ENCODE measurements around the gene ERC2.

Gene ERC2

GRCh38 chr3:55615694-55616295 is 852.5 kb downstream of the ERC2 start:
- H3K36me3 Mint-ChIP-seq (ENCODE audit: insufficient read depth) = no peaks in the 10 kb centered on the region
- H3K27me3 Mint-ChIP-seq = no peaks in the 10 kb centered on the region
- no peak overlapping the region for H3K27ac Mint-ChIP-seq
- H3K4me1 Mint-ChIP-seq (ENCODE audit: low read depth in 2 of 2) = no peaks in the 10 kb centered on the region
- DNase-seq (no peak), ATAC-seq (replicated peaks) (no peak)
- H3K9me3 Mint-ChIP-seq = no peaks in the 10 kb centered on the region
- H3K4me3 Mint-ChIP-seq = no peak overlapping the region

- no peaks in the 10 kb centered on the region for H3K36me3 Mint-ChIP-seq (ENCODE audit: insufficient read depth)
- H3K9me3 Mint-ChIP-seq = no peaks in the 10 kb centered on the region
- ATAC-seq (replicated peaks) (no peak), DNase-seq (no peak)
- no peak overlapping the region for H3K27ac Mint-ChIP-seq
- no peak overlapping the region for H3K4me3 Mint-ChIP-seq
- H3K27me3 Mint-ChIP-seq = no peaks in the 10 kb centered on the region
- H3K4me1 Mint-ChIP-seq (ENCODE audit: low read depth in 2 of 2) = no peaks in the 10 kb centered on the region
Measured at GRCh38 chr3:55615039-55615693, 853.1 kb downstream of the ERC2 start.

- H3K27ac Mint-ChIP-seq = no peak overlapping the region
- DNase-seq (no peak), ATAC-seq (replicated peaks) (no peak)
- no peaks in the 10 kb centered on the region for H3K36me3 Mint-ChIP-seq (ENCODE audit: insufficient read depth)
- H3K27me3 Mint-ChIP-seq = no peaks in the 10 kb centered on the region
- no peaks in the 10 kb centered on the region for H3K4me1 Mint-ChIP-seq (ENCODE audit: low read depth in 2 of 2)
- peaks cover 4 to 8% of the 10 kb centered on the region in 2 donors for H3K9me3 Mint-ChIP-seq
- no peak overlapping the region for H3K4me3 Mint-ChIP-seq
Measured at GRCh38 chr3:55611121-55611520, 857.1 kb downstream of the ERC2 start.

GRCh38 chr3:55609230-55609827 is 858.9 kb downstream of the ERC2 start:
- H3K27ac Mint-ChIP-seq = no peak overlapping the region

GRCh38 chr3:55608301-55608937 is 859.8 kb downstream of the ERC2 start:
- no peak for DNase-seq
- Mint-ChIP-seq H3K9me3 (peaks cover 4 to 8% of the 10 kb centered on the region in 2 donors), H3K4me3 (no peak overlapping the region), H3K27ac (no peak overlapping the region), H3K36me3 (ENCODE audit: insufficient read depth) (no peaks in the 10 kb centered on the region), H3K27me3 (no peaks in the 10 kb centered on the region), H3K4me1 (ENCODE audit: low read depth in 2 of 2) (no peaks in the 10 kb centered on the region)
- ATAC-seq (replicated peaks) = no peak

More at GRCh38 chr3:55609230-55609827, 858.9 kb downstream of the ERC2 start:
- ATAC-seq (replicated peaks) (no peak), DNase-seq (no peak)
- H3K36me3 Mint-ChIP-seq (ENCODE audit: insufficient read depth) = no peaks in the 10 kb centered on the region
- no peak overlapping the region for H3K4me3 Mint-ChIP-seq
- peaks cover 4 to 8% of the 10 kb centered on the region in 2 donors for H3K9me3 Mint-ChIP-seq
- no peaks in the 10 kb centered on the region for H3K4me1 Mint-ChIP-seq (ENCODE audit: low read depth in 2 of 2)
- H3K27me3 Mint-ChIP-seq = no peaks in the 10 kb centered on the region

- Mint-ChIP-seq H3K9me3 (peaks cover 4 to 8% of the 10 kb centered on the region in 2 donors), H3K4me3 (no peak overlapping the region), H3K27me3 (no peaks in the 10 kb centered on the region), H3K4me1 (ENCODE audit: low read depth in 2 of 2) (no peaks in the 10 kb centered on the region), H3K27ac (no peak overlapping the region), H3K36me3 (ENCODE audit: insufficient read depth) (no peaks in the 10 kb centered on the region)
- DNase-seq = no peak
- no peak for ATAC-seq (replicated peaks)
Measured at GRCh38 chr3:55607844-55608243, 860.4 kb downstream of the ERC2 start.

- Mint-ChIP-seq H3K36me3 (ENCODE audit: insufficient read depth) (no peaks in the 10 kb centered on the region), H3K4me1 (ENCODE audit: low read depth in 2 of 2) (no peaks in the 10 kb centered on the region), H3K9me3 (peaks cover 4 to 8% of the 10 kb centered on the region in 2 donors), H3K4me3 (no peak overlapping the region), H3K27me3 (no peaks in the 10 kb centered on the region), H3K27ac (no peak overlapping the region)
- ATAC-seq (replicated peaks) (no peak), DNase-seq (no peak)
Measured at GRCh38 chr3:55607175-55607574, 861.1 kb downstream of the ERC2 start.

GRCh38 chr3:55605443-55606236 is 862.6 kb downstream of the ERC2 start:
- Mint-ChIP-seq H3K4me1 (ENCODE audit: low read depth in 2 of 2) (no peaks in the 10 kb centered on the region), H3K27me3 (no peaks in the 10 kb centered on the region), H3K27ac (no peak overlapping the region), H3K9me3 (peaks cover 7 to 8% of the 10 kb centered on the region in 2 donors), H3K4me3 (no peak overlapping the region), H3K36me3 (ENCODE audit: insufficient read depth) (no peaks in the 10 kb centered on the region)
- no peak for DNase-seq
- no peak for ATAC-seq (replicated peaks)

- H3K4me3 Mint-ChIP-seq = no peak overlapping the region
- H3K36me3 Mint-ChIP-seq (ENCODE audit: insufficient read depth) = no peaks in the 10 kb centered on the region
- no peak overlapping the region for H3K27ac Mint-ChIP-seq
- ATAC-seq (replicated peaks) (no peak), DNase-seq (no peak)
- H3K4me1 Mint-ChIP-seq (ENCODE audit: low read depth in 2 of 2) = no peaks in the 10 kb centered on the region
- H3K9me3 Mint-ChIP-seq = peaks cover 7 to 8% of the 10 kb centered on the region in 2 donors
- H3K27me3 Mint-ChIP-seq = no peaks in the 10 kb centered on the region
Measured at GRCh38 chr3:55604846-55605245, 863.4 kb downstream of the ERC2 start.

- ATAC-seq (replicated peaks) (no peak), DNase-seq (no peak)
- Mint-ChIP-seq H3K36me3 (ENCODE audit: insufficient read depth) (no peaks in the 10 kb centered on the region), H3K9me3 (peaks cover 7 to 8% of the 10 kb centered on the region in 2 donors), H3K27ac (no peak overlapping the region), H3K4me3 (no peak overlapping the region), H3K27me3 (no peaks in the 10 kb centered on the region), H3K4me1 (ENCODE audit: low read depth in 2 of 2) (no peaks in the 10 kb centered on the region)
Measured at GRCh38 chr3:55604402-55604801, 863.9 kb downstream of the ERC2 start.

- Mint-ChIP-seq H3K27me3 (no peaks in the 10 kb centered on the region), H3K4me1 (ENCODE audit: low read depth in 2 of 2) (no peaks in the 10 kb centered on the region)
Measured at GRCh38 chr3:55601366-55602080, 866.7 kb downstream of the ERC2 start.

GRCh38 chr3:55598224-55598623 is 870.0 kb downstream of the ERC2 start:
- no peak for ATAC-seq (replicated peaks)
- Mint-ChIP-seq H3K4me1 (ENCODE audit: low read depth in 2 of 2) (no peaks in the 10 kb centered on the region), H3K27me3 (no peaks in the 10 kb centered on the region), H3K9me3 (peaks cover 0 to 14% of the 10 kb centered on the region in 2 donors), H3K36me3 (ENCODE audit: insufficient read depth) (no peaks in the 10 kb centered on the region), H3K4me3 (no peak overlapping the region), H3K27ac (no peak overlapping the region)
- no peak for DNase-seq

More at GRCh38 chr3:55601366-55602080, 866.7 kb downstream of the ERC2 start:
- Mint-ChIP-seq H3K36me3 (ENCODE audit: insufficient read depth) (no peaks in the 10 kb centered on the region), H3K27ac (no peak overlapping the region), H3K4me3 (no peak overlapping the region), H3K9me3 (peaks cover under 1 to 7% of the 10 kb centered on the region in 2 donors)
- DNase-seq = no peak
- no peak for ATAC-seq (replicated peaks)

- no peak overlapping the region for H3K4me3 Mint-ChIP-seq
- DNase-seq (no peak), ATAC-seq (replicated peaks) (no peak)
- no peak overlapping the region for H3K27ac Mint-ChIP-seq
- no peaks in the 10 kb centered on the region for H3K27me3 Mint-ChIP-seq
- peaks cover 0 to 14% of the 10 kb centered on the region in 2 donors for H3K9me3 Mint-ChIP-seq
- no peaks in the 10 kb centered on the region for H3K4me1 Mint-ChIP-seq (ENCODE audit: low read depth in 2 of 2)
- H3K36me3 Mint-ChIP-seq (ENCODE audit: insufficient read depth) = no peaks in the 10 kb centered on the region
Measured at GRCh38 chr3:55597641-55598040, 870.6 kb downstream of the ERC2 start.
